Colonic mucosa (tissue), 4 donors: ENCODE data around the gene PLAC9. TPM values are rescaled to one million over a fixed set of nuclear protein-coding genes. Genes with fewer than 3 reads are reported as not detected.
A peak's percentile ranks its signal among the peaks of the same experiment; 100 is the strongest.
"Not testable (repeated sequence)": the region's sequence is repeated elsewhere in the genome, so short reads cannot be mapped to it uniquely, and the experiment has no call there.

Experiments used
- DNase-seq: peaks from one replicate; pipeline ENCODE4 v3.0.0-alpha.2; 2020
- H3K27ac ChIP-seq: fragments of 200-600 bp; one replicate; pipeline ENCODE4 v1.8.0; 2021
- H3K27me3 ChIP-seq: fragments of 200-600 bp; one replicate; pipeline ENCODE4 v1.8.0; 2021
- H3K36me3 ChIP-seq: fragments of 200-600 bp; one replicate; pipeline ENCODE4 v1.8.0; 2021
- H3K4me1 ChIP-seq: fragments of 200-600 bp; one replicate; pipeline ENCODE4 v1.8.0; 2021; ENCODE audit warnings: mild to moderate bottlenecking
- H3K4me3 ChIP-seq: fragments of 200-600 bp; one replicate; pipeline ENCODE4 v1.8.0; 2021
- H3K9ac ChIP-seq, 2 donors: one replicate each; pipeline ENCODE4 v1.7.0; 2013; ENCODE audit warnings: control low read depth in 2 of 2, low read depth in 2 of 2, low read length in 2 of 2
- H3K9me3 ChIP-seq: fragments of 200-600 bp; one replicate; pipeline ENCODE4 v1.8.0; 2021
- CTCF ChIP-seq: fragments of 200-600 bp; IDR thresholded peaks from one replicate; pipeline ENCODE4 v1.8.0; 2022; ENCODE audit warnings: antibody characterized with exemption, mild to moderate bottlenecking
- intact Hi-C: fragments of 100-400 bp; cut with DNase I; formaldehyde crosslinking; loops from one replicate; pipeline ENCODE4 v1.14.1; 2022
- total RNA-seq, 2 donors: library from RNA; stranded (reverse); fragmentation: NEBNext Ultra II Directional in 1 of 2; extraction: Animal tissue kit (Norgen Biotek cat#: 25700) in 1 of 2; gene quantifications; one replicate each; pipeline ENCODE4 v1.2.1, GENCODE V29; 2021
- donor health status: healthy.
- donor health status: DM: no; HTN: no; CAD: no.
- donor health status: DM: no; HTN: no; CAD: no.

PLAC9 gene
- total RNA-seq, 2 donors from 2014 or later = 3.9 to 6.0 TPM

- intact Hi-C loops = no loop called here
- Histone ChIP-seq H3K9ac (no peak overlapping the region), H3K27me3 (no peaks in the 10 kb centered on the region), H3K36me3 (no peaks in the 10 kb centered on the region), H3K9me3 (no peaks in the 10 kb centered on the region), H3K4me3 (no peak overlapping the region), H3K27ac (no peak overlapping the region), H3K4me1 (no peaks in the 10 kb centered on the region)
- no peak for DNase-seq
- no peak for TF ChIP-seq CTCF
Observed at GRCh38 chr10:80122110-80122710, 10.3 kb upstream of the PLAC9 start.

GRCh38 chr10:80122746-80123145, 9.8 kb upstream of the PLAC9 start:
- intact Hi-C loops = no loop called here

DNA sequence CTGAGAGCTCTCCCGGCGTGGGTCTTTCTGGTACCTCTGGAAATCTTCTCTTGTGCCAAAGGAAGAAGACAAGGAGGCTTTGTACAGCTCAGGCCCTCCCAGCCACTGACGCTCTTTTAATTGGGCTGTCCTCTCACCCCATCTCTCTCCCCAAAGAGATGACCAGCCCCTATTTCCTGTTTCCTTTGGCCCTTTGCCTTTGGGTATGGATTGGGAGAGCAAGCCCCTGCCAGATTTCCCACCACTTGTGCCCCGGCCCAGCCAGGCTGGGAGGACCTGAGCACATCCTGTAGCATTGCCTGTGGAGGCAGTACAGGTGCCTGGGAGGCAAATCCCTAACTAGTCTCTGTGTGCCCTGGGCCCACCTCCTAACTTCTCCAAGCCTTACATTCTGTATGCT, 5.7 kb upstream of the PLAC9 start:
- no peak for DNase-seq
- no peaks in the 10 kb centered on the region for H3K4me1 ChIP-seq
- intact Hi-C loops = loop anchor here (5.0 kb wide), 1 partner anchor 70 kb away; no protein-coding TSS in a partner anchor

More at GRCh38 chr10:80122746-80123145, 9.8 kb upstream of the PLAC9 start:
- Histone ChIP-seq H3K36me3 (no peaks in the 10 kb centered on the region), H3K4me3 (no peak overlapping the region), H3K9ac (no peak overlapping the region), H3K9me3 (no peaks in the 10 kb centered on the region), H3K27me3 (no peaks in the 10 kb centered on the region), H3K27ac (no peak overlapping the region), H3K4me1 (no peaks in the 10 kb centered on the region)
- TF ChIP-seq CTCF = no peak
- DNase-seq = no peak

DNA sequence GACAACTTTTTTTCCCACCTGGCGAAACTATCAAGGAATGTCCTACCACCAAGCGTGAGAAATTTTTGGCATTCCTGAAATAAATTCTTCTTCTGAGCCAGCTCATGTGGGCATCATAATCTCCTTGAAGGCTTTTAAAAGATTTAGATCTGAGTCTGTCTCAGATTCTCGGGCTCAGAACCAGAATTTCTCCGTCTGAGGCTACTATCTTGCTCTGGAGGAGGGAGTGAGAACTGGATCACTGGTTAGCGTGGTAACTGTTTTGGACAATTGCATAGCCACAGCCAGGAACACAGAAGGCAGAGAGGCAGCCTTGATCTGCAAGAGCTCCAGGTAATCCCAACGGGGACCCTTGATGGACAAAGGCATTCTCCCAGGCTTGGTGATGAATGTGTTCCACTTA, 1.0 kb upstream of the PLAC9 start:
- Histone ChIP-seq H3K9me3 (no peaks in the 10 kb centered on the region), H3K27ac (no peak overlapping the region), H3K9ac (no peak overlapping the region), H3K4me1 (no peaks in the 10 kb centered on the region), H3K4me3 (no peak overlapping the region), H3K36me3 (no peaks in the 10 kb centered on the region), H3K27me3 (peaks cover 19% of the 10 kb centered on the region)
- intact Hi-C loops = no loop called here
- no peak for TF ChIP-seq CTCF
- DNase-seq = no peak

More for the DNA sequence above, 5.7 kb upstream of the PLAC9 start:
- Histone ChIP-seq H3K27ac (no peak overlapping the region), H3K36me3 (no peaks in the 10 kb centered on the region), H3K4me3 (no peak overlapping the region), H3K9me3 (no peaks in the 10 kb centered on the region), H3K9ac (no peak overlapping the region), H3K27me3 (peaks cover 4% of the 10 kb centered on the region)
- TF ChIP-seq CTCF = no peak

DNA sequence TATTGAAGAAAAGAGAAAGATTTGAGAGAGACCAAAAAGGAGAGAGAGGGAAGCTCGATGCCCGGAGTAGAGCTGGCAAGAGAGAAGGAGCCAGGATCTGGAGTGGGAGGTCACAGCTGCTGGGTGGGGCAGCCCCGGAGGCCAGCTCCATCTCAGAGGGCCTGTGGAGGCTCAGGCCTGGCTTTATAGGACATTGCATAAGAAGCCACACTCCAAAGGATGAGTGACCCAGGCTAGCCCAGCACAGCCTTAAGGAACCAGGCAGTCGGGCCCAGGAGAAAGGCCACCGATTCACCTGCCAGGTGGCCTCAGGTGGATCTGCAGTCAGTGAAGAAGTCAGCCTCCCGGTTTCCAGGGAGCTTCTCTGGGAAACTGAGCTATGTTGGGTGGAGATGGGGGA, 676 bp downstream of the PLAC9 start:
- Histone ChIP-seq H3K9ac (peak overlapping the region in 1 of 2 donors; percentile 26), H3K4me3 (peak overlapping the region; percentile 19), H3K27me3 (peaks cover 19% of the 10 kb centered on the region), H3K4me1 (no peaks in the 10 kb centered on the region), H3K36me3 (no peaks in the 10 kb centered on the region), H3K27ac (no peak overlapping the region), H3K9me3 (no peaks in the 10 kb centered on the region)
- intact Hi-C loops = no loop called here
- no peak for DNase-seq
- TF ChIP-seq CTCF = no peak

GRCh38 chr10:80133687-80134086, 1.2 kb downstream of the PLAC9 start:
- H3K27ac ChIP-seq, DNase-seq, H3K36me3 ChIP-seq, H3K4me1 ChIP-seq, H3K9me3 ChIP-seq, intact Hi-C loops, H3K4me3 ChIP-seq: not testable (repeated sequence)
- peaks cover 19% of the 10 kb centered on the region for H3K27me3 ChIP-seq
- H3K9ac ChIP-seq = peak overlapping the region in 1 of 2 donors; percentile 24
